Lower leg skin (tissue), 3 donors: Measurements from ENCODE around the gene ADPGK.

Experiments used
- CTCF ChIP-seq, 3 donors: fragments of 450-650 bp; IDR thresholded peaks; one replicate each; pipeline ENCODE4 v1.5.1; 2016; ENCODE audit warnings: antibody characterized with exemption in 3 of 3, mild to moderate bottlenecking in 3 of 3, moderate library complexity in 2 of 3
- POLR2A ChIP-seq, 2 donors: fragments of 450-650 bp; IDR thresholded peaks; one replicate each; pipeline ENCODE4 v1.6.1; 2016 to 2017; ENCODE audit warnings: antibody characterized with exemption in 2 of 2, mild to moderate bottlenecking in 1 of 2, moderate library complexity in 1 of 2

- TF ChIP-seq CTCF (IDR thresholded peaks at IDR 0.05) = no peak
- TF ChIP-seq POLR2A (IDR thresholded peaks at IDR 0.05) = no peak
These were observed 43.7 kb upstream of the ADPGK start for GRCh38 chr15:72827226-72827625.
